Endothelial cell of umbilical vein (primary cell): ENCODE data around the gene TFB2M. TPM values are rescaled to one million over a fixed set of nuclear protein-coding genes. Genes with fewer than 3 reads are reported as not detected.

Experiments used
- BruUV-seq: library from RNA; stranded (reverse); fragments of 400-500 nt; replicated peaks from 2 replicates; lab custom pipeline; 2021; lab: Mats Ljungman, UMichigan
- CTCF ChIA-PET: fragments of 300-600, 350-600 bp; sonication (Branson Sonifier 250); formaldehyde crosslinking; loops from one replicate; lab custom pipeline; 2021; ENCODE audit warnings: antibody characterized with exemption, inconsistent platforms; lab: Charles Lee
- POLR2A ChIA-PET: fragments of 300-600, 350-600 bp; sonication (Branson Sonifier 250); formaldehyde crosslinking; loops from one replicate; lab custom pipeline; 2021; ENCODE audit warnings: antibody characterized with exemption, inconsistent platforms; lab: Charles Lee
- DNase-seq: peaks from one replicate; pipeline ENCODE4 v3.0.0-alpha.2; 2011; ENCODE audit warnings: low read depth, low spot score
- FAIRE-seq: peaks from 2 replicates; lab custom pipeline; 2011; peaks lifted over from hg19 to GRCh38; lab: Jason Lieb, UNC
- H2AFZ ChIP-seq: 2 replicates; pipeline ENCODE4 v1.6.0; 2012; ENCODE audit warnings: low read depth, low read length, control low read depth, inconsistent platforms
- H3K27ac ChIP-seq: 2 replicates; pipeline ENCODE4 v1.5.1; 2011; ENCODE audit warnings: low read depth, mild to moderate bottlenecking, control low read depth, low read length, moderate library complexity; ENCODE audit not compliant: insufficient read depth
- H3K27me3 ChIP-seq, 2 experiments: 2 replicates each; pipeline versions ENCODE4 v1.6.0 to v1.6.1; 2011; ENCODE audit warnings: low read length in 2 of 2, mixed read lengths in 1 of 2; ENCODE audit not compliant: control insufficient read depth in 2 of 2, insufficient read depth in 2 of 2
- H3K36me3 ChIP-seq, 2 experiments: 2 replicates in 1 of 2; 3 replicates in 1 of 2; pipeline ENCODE4 v1.5.1; 2011; ENCODE audit warnings: low read length in 2 of 2, mild to moderate bottlenecking in 1 of 2, moderate library complexity in 1 of 2; ENCODE audit not compliant: control insufficient read depth in 2 of 2, insufficient read depth in 2 of 2; ENCODE audit errors: extremely low read depth in 1 of 2
- H3K4me1 ChIP-seq: 3 replicates; pipeline ENCODE4 v1.5.1; 2011; ENCODE audit warnings: mild to moderate bottlenecking, low read length; ENCODE audit not compliant: control insufficient read depth, insufficient read depth; ENCODE audit errors: extremely low read depth
- H3K4me2 ChIP-seq: 2 replicates; pipeline ENCODE4 v1.6.1; 2011; ENCODE audit warnings: low read length, control low read depth, mixed read lengths; ENCODE audit not compliant: insufficient read depth
- H3K4me3 ChIP-seq, 3 experiments: fragments of 200-600 bp in 1 of 3; sonication (generic), shearing (Covaris generic) in 1 of 3; replicated peaks in 1 of 3; 2 replicates each; pipeline ENCODE4 v1.5.1; 2011 to 2016; ENCODE audit warnings: control low read depth in 3 of 3, low read length in 3 of 3, mild to moderate bottlenecking in 2 of 3, inconsistent platforms in 1 of 3, low read depth in 1 of 3, moderate library complexity in 1 of 3; ENCODE audit not compliant: insufficient read depth in 1 of 3
- H3K79me2 ChIP-seq: 2 replicates; pipeline ENCODE4 v1.6.0; 2012; ENCODE audit warnings: low read length, inconsistent platforms; ENCODE audit not compliant: control insufficient read depth, insufficient read depth
- H3K9ac ChIP-seq: replicated peaks from 2 replicates; pipeline ENCODE3; 2011; ENCODE audit warnings: low read length, control low read depth; ENCODE audit not compliant: insufficient read depth; ENCODE audit errors: extremely low read depth
- H3K9me1 ChIP-seq: replicated peaks from 3 replicates; pipeline ENCODE4 v1.6.0; 2011; ENCODE audit warnings: mild to moderate bottlenecking, low read length; ENCODE audit not compliant: control insufficient read depth, insufficient read depth; ENCODE audit errors: extremely low read depth
- H3K9me3 ChIP-seq: replicated peaks from 2 replicates; pipeline ENCODE4 v1.5.1; 2012; ENCODE audit warnings: low read length, inconsistent platforms; ENCODE audit not compliant: control insufficient read depth, insufficient read depth
- H4K20me1 ChIP-seq: replicated peaks from 2 replicates; pipeline ENCODE3; 2011; ENCODE audit warnings: mild to moderate bottlenecking, low read length; ENCODE audit not compliant: control insufficient read depth, insufficient read depth; ENCODE audit errors: extremely low read depth
- CTCF ChIP-seq, 2 donors: IDR thresholded peaks; 1 replicate in 1 of 2; 2 replicates in 1 of 2; pipeline ENCODE4 v1.5.1; 2011; ENCODE audit warnings: low read length in 2 of 2, mild to moderate bottlenecking in 2 of 2, moderate library complexity in 2 of 2, control low read depth in 1 of 2, inconsistent platforms in 1 of 2, low read depth in 1 of 2; ENCODE audit not compliant: insufficient read depth in 1 of 2; ENCODE audit errors: extremely low read depth in 1 of 2
- EZH2 ChIP-seq: IDR thresholded peaks from 2 replicates; pipeline ENCODE4 v1.6.1; 2012; ENCODE audit warnings: borderline replicate concordance, low read depth, mild to moderate bottlenecking, moderate library complexity, low read length, inconsistent platforms; ENCODE audit not compliant: severe bottlenecking
- FOS ChIP-seq: IDR thresholded peaks from 2 replicates; pipeline ENCODE4 v1.6.1; 2011; ENCODE audit warnings: mild to moderate bottlenecking, low read length, moderate library complexity, borderline replicate concordance; ENCODE audit not compliant: insufficient read depth
- GATA2 ChIP-seq: IDR thresholded peaks from 2 replicates; pipeline ENCODE4 v1.7.0; 2011; ENCODE audit warnings: low read depth, mild to moderate bottlenecking, moderate library complexity, mixed read lengths, low read length; ENCODE audit not compliant: insufficient read length, insufficient read depth
- JUN ChIP-seq: IDR thresholded peaks from 2 replicates; pipeline ENCODE4 v1.6.1; 2011; ENCODE audit warnings: borderline replicate concordance, low read depth; ENCODE audit not compliant: insufficient read length, insufficient read depth
- MAX ChIP-seq: IDR thresholded peaks from 2 replicates; pipeline ENCODE4 v1.6.1; 2011; ENCODE audit not compliant: insufficient read depth, insufficient read length
- MYC ChIP-seq: IDR thresholded peaks from one replicate; pipeline ENCODE4 v1.6.1; 2011; ENCODE audit warnings: mild to moderate bottlenecking, low read depth, low read length
- POLR2A ChIP-seq: IDR thresholded peaks from 2 replicates; pipeline ENCODE4 v1.6.1; 2012; ENCODE audit warnings: low read depth, mild to moderate bottlenecking, control low read depth, low read length
- POLR2AphosphoS5 ChIP-seq: IDR thresholded peaks from 2 replicates; pipeline ENCODE4 v1.6.1; 2012; ENCODE audit warnings: low read depth, mild to moderate bottlenecking, control low read depth, low read length, moderate library complexity; ENCODE audit not compliant: insufficient read depth
- dilution Hi-C: fragments of 300-500 bp; cut with MboI; formaldehyde crosslinking; loops from one replicate; pipeline ENCODE4 v1.15.0; 2019; ENCODE audit warnings: low sequenced_read_pairs; ENCODE audit not compliant: extremely low pct_ligation_motif_present
- intact Hi-C: fragments of 100-400 bp; cut with micrococcal nuclease; formaldehyde crosslinking; loops from one replicate; pipeline ENCODE4 v1.10.0; 2022
- polyA plus RNA-seq, 4 experiments: library from polyadenylated mRNA; depleted of rRNA in 3 of 4; stranded (reverse) in 3 of 4; unstranded in 1 of 4; fragments of >200 nt; gene quantifications; 2 replicates each; pipeline versions ENCODE4 v1.2.1 to v1.2.3, GENCODE V29; 2011 to 2012; ENCODE audit warnings: missing spikeins in 1 of 4
- total RNA-seq: library from RNA; stranded (reverse); gene quantifications from 2 replicates; pipeline ENCODE4 v1.2.3, GENCODE V29; 2021

Gene TFB2M
- total and polyA plus RNA-seq, 2 donors (not counting 3 experiments of a cell fraction or from before 2014, with no cell fraction given): 8.4 to 14.8 TPM

- CTCF ChIA-PET: interaction anchor here (0.9 kb wide), 1 partner anchor 36 kb away, joined by 3 read pairs; the partner anchor contains the start of genes CNST and TFB2M
- intact Hi-C loops (no loop called here), dilution Hi-C loops (no loop called here)
- FAIRE-seq (no peak), DNase-seq (no peak)
- no TSS peak for BruUV-seq
- Histone ChIP-seq H4K20me1 (no peaks in the 10 kb centered on the region), H3K4me3 (no peak overlapping the region), H3K79me2 (peaks cover 21% of the 10 kb centered on the region), H3K9me1 (no peaks in the 10 kb centered on the region), H3K4me1 (no peaks in the 10 kb centered on the region), H3K9me3 (no peaks in the 10 kb centered on the region), H3K27me3 (no peaks in the 10 kb centered on the region), H3K9ac (no peak overlapping the region), H3K4me2 (no peak overlapping the region), H2AFZ (no peak overlapping the region), H3K36me3 (no peaks in the 10 kb centered on the region), H3K27ac (no peak overlapping the region)
- TF ChIP-seq EZH2 (no peak), POLR2AphosphoS5 (no peak), MYC (no peak), FOS (no peak), POLR2A (no peak), CTCF (IDR thresholded peaks at IDR 0.05; ENCODE audit: extremely low read depth in 1 of 2, insufficient read depth in 1 of 2, low read depth in 1 of 2, low read length in 2 of 2) (no peak), MAX (no peak), JUN (no peak), GATA2 (no peak)
- POLR2A ChIA-PET: no interaction called here
These were observed 36.1 kb upstream of the TFB2M start for GRCh38 chr1:246602194-246602593.
